Suprapubic skin (tissue), 4 donors: Measurements from ENCODE around the gene KIF12.

ENCODE experiments used
- EP300 ChIP-seq: sonication (generic); formaldehyde crosslinking; IDR thresholded peaks from one replicate; pipeline ENCODE4 v1.6.1; 2017; ENCODE audit warnings: antibody characterized with exemption
- POLR2A ChIP-seq, 2 donors: fragments of 450-650 bp; IDR thresholded peaks; one replicate each; pipeline ENCODE4 v1.6.1; 2017; ENCODE audit warnings: antibody characterized with exemption in 2 of 2, mild to moderate bottlenecking in 2 of 2, moderate library complexity in 2 of 2
- POLR2AphosphoS5 ChIP-seq, 3 donors: sonication (generic); formaldehyde crosslinking; IDR thresholded peaks; one replicate each; pipeline ENCODE4 v1.6.1; 2017; ENCODE audit warnings: antibody characterized with exemption in 3 of 3
- TF ChIP-seq, protein P1 (sequence below), 2 donors: fragments of 200-600 bp in 1 of 2; fragments of 450-650 bp in 1 of 2; sonication (generic) in 1 of 2; IDR thresholded peaks; one replicate each; pipeline ENCODE4 v1.5.1; 2016 to 2019; ENCODE audit warnings: antibody characterized with exemption in 2 of 2, mild to moderate bottlenecking in 1 of 2, moderate library complexity in 1 of 2

GRCh38 chr9:114046237-114046755 is 52.8 kb downstream of the KIF12 start:
- TF ChIP-seq, protein P1, sequence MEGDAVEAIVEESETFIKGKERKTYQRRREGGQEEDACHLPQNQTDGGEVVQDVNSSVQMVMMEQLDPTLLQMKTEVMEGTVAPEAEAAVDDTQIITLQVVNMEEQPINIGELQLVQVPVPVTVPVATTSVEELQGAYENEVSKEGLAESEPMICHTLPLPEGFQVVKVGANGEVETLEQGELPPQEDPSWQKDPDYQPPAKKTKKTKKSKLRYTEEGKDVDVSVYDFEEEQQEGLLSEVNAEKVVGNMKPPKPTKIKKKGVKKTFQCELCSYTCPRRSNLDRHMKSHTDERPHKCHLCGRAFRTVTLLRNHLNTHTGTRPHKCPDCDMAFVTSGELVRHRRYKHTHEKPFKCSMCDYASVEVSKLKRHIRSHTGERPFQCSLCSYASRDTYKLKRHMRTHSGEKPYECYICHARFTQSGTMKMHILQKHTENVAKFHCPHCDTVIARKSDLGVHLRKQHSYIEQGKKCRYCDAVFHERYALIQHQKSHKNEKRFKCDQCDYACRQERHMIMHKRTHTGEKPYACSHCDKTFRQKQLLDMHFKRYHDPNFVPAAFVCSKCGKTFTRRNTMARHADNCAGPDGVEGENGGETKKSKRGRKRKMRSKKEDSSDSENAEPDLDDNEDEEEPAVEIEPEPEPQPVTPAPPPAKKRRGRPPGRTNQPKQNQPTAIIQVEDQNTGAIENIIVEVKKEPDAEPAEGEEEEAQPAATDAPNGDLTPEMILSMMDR (IDR thresholded peaks at IDR 0.05) = no peak
- TF ChIP-seq POLR2A (IDR thresholded peaks at IDR 0.05) (no peak), POLR2AphosphoS5 (IDR thresholded peaks at IDR 0.05) (no peak), EP300 (no peak)
